IMR-90 (cell line): ENCODE measurements around the gene RNF32. TPM values are rescaled to one million over a fixed set of nuclear protein-coding genes. Genes with fewer than 3 reads are reported as not detected.

Source experiments
- ATAC-seq: fragments of 200-7000 bp; cut with Tn5 transposase; 2 replicates; pipeline ENCODE4 v1.9.1; 2020; ENCODE audit warnings: low read depth, mild to moderate bottlenecking, moderate library complexity
- BruUV-seq: library from RNA; stranded (reverse); fragments of 400-500 nt; replicated peaks from 2 replicates; lab custom pipeline; 2021; lab: Mats Ljungman, UMichigan
- CTCF ChIA-PET: fragments of 300-600 bp; formaldehyde crosslinking; extraction: SDS; loops from one replicate; lab custom pipeline; 2021; ENCODE audit warnings: antibody characterized with exemption; lab: Yijun Ruan, JAX
- POLR2A ChIA-PET: fragments of 300-600 bp; sonication (Branson Sonifier 250); formaldehyde crosslinking; loops from one replicate; lab custom pipeline; 2022; ENCODE audit warnings: antibody characterized with exemption; ENCODE audit not compliant: unreplicated experiment; lab: Charles Lee
- DNase-seq: peaks from one replicate; pipeline ENCODE4 v3.0.0; 2013
- H2AFZ ChIP-seq: replicated peaks from 2 replicates; pipeline ENCODE3; 2013; ENCODE audit warnings: low read length, mild to moderate bottlenecking; ENCODE audit not compliant: poor library complexity
- H2AK5ac ChIP-seq: 2 replicates; pipeline ENCODE4 v1.6.1; 2013; ENCODE audit warnings: low read depth, low read length, inconsistent platforms
- H2AK9ac ChIP-seq: replicated peaks from 2 replicates; pipeline ENCODE3; 2013; ENCODE audit warnings: mild to moderate bottlenecking, low read depth, low read length, moderate library complexity; ENCODE audit not compliant: poor library complexity
- H2BK120ac ChIP-seq: 2 replicates; pipeline ENCODE4 v1.6.1; 2013; ENCODE audit warnings: low read depth, low read length, inconsistent platforms
- H2BK15ac ChIP-seq: 3 replicates; pipeline ENCODE4 v1.6.1; 2013; ENCODE audit warnings: low read depth, low read length, inconsistent platforms
- H2BK20ac ChIP-seq: 2 replicates; pipeline ENCODE4 v1.6.1; 2013; ENCODE audit warnings: low read depth, mild to moderate bottlenecking, inconsistent platforms, low read length, moderate library complexity
- H2BK5ac ChIP-seq: 2 replicates; pipeline ENCODE4 v1.6.1; 2013; ENCODE audit warnings: mild to moderate bottlenecking, low read depth, low read length, inconsistent platforms; ENCODE audit not compliant: poor library complexity, severe bottlenecking
- H3K14ac ChIP-seq: replicated peaks from 2 replicates; pipeline ENCODE4 v1.6.1; 2013; ENCODE audit warnings: low read depth, low read length, inconsistent platforms
- H3K18ac ChIP-seq: 2 replicates; pipeline ENCODE4 v1.6.1; 2013; ENCODE audit warnings: low read depth, low read length, control low read depth
- H3K23ac ChIP-seq: 2 replicates; pipeline ENCODE4 v1.6.1; 2013; ENCODE audit warnings: low read depth, low read length, inconsistent platforms
- H3K27ac ChIP-seq: 2 replicates; pipeline ENCODE4 v1.5.1; 2013; ENCODE audit warnings: mild to moderate bottlenecking, control low read depth, low read length; ENCODE audit not compliant: insufficient read depth
- H3K27me3 ChIP-seq: 2 replicates; pipeline ENCODE4 v1.6.1; 2013; ENCODE audit warnings: low read length; ENCODE audit not compliant: control insufficient read depth, insufficient read depth
- H3K36me3 ChIP-seq: 2 replicates; pipeline ENCODE4 v1.6.1; 2013; ENCODE audit warnings: low read length, mixed read lengths; ENCODE audit not compliant: control insufficient read depth, insufficient read depth
- H3K4ac ChIP-seq: 2 replicates; pipeline ENCODE4 v1.6.1; 2013; ENCODE audit warnings: low read depth, low read length, inconsistent platforms
- H3K4me1 ChIP-seq: 2 replicates; pipeline ENCODE4 v1.6.1; 2013; ENCODE audit warnings: low read length, mixed read lengths; ENCODE audit not compliant: control insufficient read depth, insufficient read depth
- H3K4me2 ChIP-seq: 2 replicates; pipeline ENCODE4 v1.6.1; 2013; ENCODE audit warnings: low read depth, mild to moderate bottlenecking, control low read depth, low read length, moderate library complexity
- H3K4me3 ChIP-seq: 2 replicates; pipeline ENCODE4 v1.5.1; 2013; ENCODE audit warnings: low read depth, mild to moderate bottlenecking, control low read depth, low read length, moderate library complexity; ENCODE audit not compliant: insufficient read depth
- H3K56ac ChIP-seq: 2 replicates; pipeline ENCODE4 v1.6.1; 2013; ENCODE audit warnings: low read length, inconsistent platforms; ENCODE audit not compliant: insufficient read depth; ENCODE audit errors: extremely low read depth
- H3K79me1 ChIP-seq, 2 experiments: 2 replicates each; pipeline ENCODE4 v1.6.1; 2013; ENCODE audit warnings: low read length in 2 of 2, inconsistent platforms in 1 of 2, low read depth in 1 of 2
- H3K9ac ChIP-seq: 2 replicates; pipeline ENCODE4 v1.6.1; 2013; ENCODE audit warnings: low read depth, low read length, control low read depth
- H3K9me1 ChIP-seq: 2 replicates; pipeline ENCODE4 v1.6.1; 2013; ENCODE audit warnings: low read length, inconsistent platforms; ENCODE audit not compliant: insufficient read depth
- H3K9me3 ChIP-seq: 2 replicates; pipeline ENCODE4 v1.6.1; 2013; ENCODE audit warnings: low read length; ENCODE audit not compliant: control insufficient read depth, insufficient read depth
- H4K20me1 ChIP-seq: 2 replicates; pipeline ENCODE4 v1.6.1; 2013; ENCODE audit warnings: low read length, inconsistent platforms; ENCODE audit not compliant: insufficient read depth
- H4K5ac ChIP-seq: 2 replicates; pipeline ENCODE4 v1.6.1; 2013; ENCODE audit warnings: mild to moderate bottlenecking, low read depth, low read length, control low read depth
- H4K8ac ChIP-seq, 2 experiments: 2 replicates each; pipeline ENCODE4 v1.6.1; 2013; ENCODE audit warnings: low read depth in 2 of 2, low read length in 2 of 2, control low read depth in 1 of 2, inconsistent platforms in 1 of 2
- H4K91ac ChIP-seq: 2 replicates; pipeline ENCODE4 v1.6.1; 2013; ENCODE audit warnings: low read depth, low read length, inconsistent platforms; ENCODE audit not compliant: insufficient read depth
- MAFK ChIP-seq: IDR thresholded peaks from 2 replicates; pipeline ENCODE4 v1.6.1; 2012; ENCODE audit warnings: low read depth, low read length, improper control_type of control experiment
- SMC3 ChIP-seq: fragments of 150-350 bp; IDR thresholded peaks from 2 replicates; pipeline ENCODE4 v1.6.1; 2016; ENCODE audit warnings: low read depth, mild to moderate bottlenecking, antibody characterized with exemption, low read length, moderate library complexity
- WGBS, 2 experiments: methylation state at CpG; one replicate each; pipeline versions ENCODE4 v1.1.5 to v1.1.7; 2013; ENCODE audit warnings: missing lambda C conversion rate in 2 of 2; ENCODE audit not compliant: insufficient read length in 1 of 2; ENCODE audit errors: extremely low coverage in 2 of 2; 5-methylcytosine and 5-hydroxymethylcytosine counted together
- dilution Hi-C: fragments of 300-500 bp; cut with HindIII; formaldehyde crosslinking; loops from one replicate; pipeline ENCODE4 v1.14.3; 2018; ENCODE audit warnings: low sequenced_read_pairs; ENCODE audit not compliant: unreplicated experiment
- in situ Hi-C: fragments of 300-500 bp; cut with MboI; formaldehyde crosslinking; loops from 3 replicates; pipeline ENCODE4 v1.14.3; 2019; ENCODE audit warnings: low sequenced_read_pairs, inconsistent platforms, mixed read lengths
- intact Hi-C: fragments of 100-400 bp; cut with micrococcal nuclease; formaldehyde crosslinking; loops from 2 replicates; pipeline ENCODE4 v1.10.0; 2022
- polyA plus RNA-seq, 3 experiments: library from polyadenylated mRNA; depleted of rRNA; stranded (reverse); fragments of >200 nt; gene quantifications; 2 replicates each; pipeline ENCODE4 v1.2.3, GENCODE V29; 2012; ENCODE audit warnings: low replicate concordance in 1 of 3
- total RNA-seq: library from RNA; depleted of rRNA; stranded (reverse); fragments of >200 nt; gene quantifications from 2 replicates; pipeline ENCODE4 v1.2.3, GENCODE V29; 2012
- TF ChIP-seq, protein P1 (sequence below): fragments of 150-350 bp; IDR thresholded peaks from 2 replicates; pipeline ENCODE4 v1.6.1; 2017; ENCODE audit warnings: mild to moderate bottlenecking, antibody characterized with exemption, low read length, low read depth
- TF ChIP-seq, protein P2 (sequence below): conservative IDR thresholded peaks from 2 replicates; pipeline ENCODE4 v1.5.1; 2012; ENCODE audit warnings: mild to moderate bottlenecking, low read depth, low read length, improper control_type of control experiment

RNF32 gene
- total and polyA plus RNA-seq, 2 of the 4 experiments (the other 2 are of a cell fraction): 0.36 to 0.63 TPM

DNA sequence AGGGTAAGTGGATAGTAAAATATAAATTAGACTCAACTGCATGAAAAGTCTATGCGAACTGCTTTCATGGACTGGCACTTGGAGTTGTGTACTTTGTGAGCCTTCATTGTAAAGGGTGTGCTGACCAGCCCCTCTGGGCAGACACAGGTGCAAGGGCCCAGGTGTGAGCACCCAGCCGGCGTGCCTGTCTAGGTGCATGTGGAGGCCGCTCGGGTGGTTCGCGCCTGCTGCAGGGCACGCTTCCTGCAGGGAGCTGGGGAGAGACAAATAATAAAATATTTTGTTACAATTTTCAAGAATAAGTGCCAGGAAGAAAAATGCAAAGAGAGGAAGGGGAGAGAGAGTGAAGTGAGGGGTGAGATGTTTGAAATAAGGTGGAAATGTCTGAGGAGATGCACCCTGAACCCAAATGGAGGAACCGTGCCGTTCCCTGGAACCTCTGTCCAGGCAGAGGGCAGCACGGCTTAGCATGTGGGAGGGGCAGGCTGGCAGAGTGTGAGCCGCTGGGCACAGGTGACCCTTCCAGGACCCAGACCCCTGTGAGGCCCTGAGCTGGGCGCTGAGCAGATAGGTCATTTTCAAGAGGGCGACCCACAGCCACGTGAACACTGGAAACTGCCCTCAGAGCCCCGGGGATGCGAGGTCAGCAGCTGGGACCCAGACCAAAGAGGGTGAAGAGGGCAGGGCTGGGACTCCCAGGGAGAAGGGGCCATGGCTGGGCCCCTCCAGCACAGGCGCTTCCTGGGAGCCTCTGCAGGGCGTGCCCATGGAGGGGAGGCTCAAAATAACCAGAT lies 28.7 kb downstream of the RNF32 start (continued):
- TF ChIP-seq, protein P1, sequence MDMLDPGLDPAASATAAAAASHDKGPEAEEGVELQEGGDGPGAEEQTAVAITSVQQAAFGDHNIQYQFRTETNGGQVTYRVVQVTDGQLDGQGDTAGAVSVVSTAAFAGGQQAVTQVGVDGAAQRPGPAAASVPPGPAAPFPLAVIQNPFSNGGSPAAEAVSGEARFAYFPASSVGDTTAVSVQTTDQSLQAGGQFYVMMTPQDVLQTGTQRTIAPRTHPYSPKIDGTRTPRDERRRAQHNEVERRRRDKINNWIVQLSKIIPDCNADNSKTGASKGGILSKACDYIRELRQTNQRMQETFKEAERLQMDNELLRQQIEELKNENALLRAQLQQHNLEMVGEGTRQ: no peak

DNA sequence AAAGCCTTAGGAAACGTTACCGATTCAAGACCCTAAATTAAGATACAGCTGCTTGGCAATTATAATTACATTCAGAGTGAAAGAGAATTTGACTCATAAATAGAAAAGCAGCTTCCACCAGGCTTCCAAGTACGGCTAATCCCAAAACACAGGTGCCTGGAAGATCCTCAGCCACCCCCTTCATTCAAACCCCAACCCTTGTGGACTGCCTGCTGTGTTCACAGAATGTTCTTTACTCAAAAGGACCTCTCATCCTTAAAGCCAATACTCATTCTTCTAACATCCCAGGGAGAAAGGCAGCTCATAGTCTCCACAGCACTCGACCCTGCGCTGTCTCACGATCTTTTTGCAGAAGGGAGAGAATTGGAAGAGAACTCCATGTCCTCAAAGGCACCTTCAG lies 32.9 kb downstream of the RNF32 start:
- Histone ChIP-seq H3K18ac (no peak overlapping the region), H3K9me3 (no peaks in the 10 kb centered on the region), H3K14ac (no peak overlapping the region), H3K79me1 (no peaks in the 10 kb centered on the region), H4K91ac (no peak overlapping the region), H3K4ac (no peak overlapping the region), H4K20me1 (no peaks in the 10 kb centered on the region), H2BK20ac (no peak overlapping the region), H3K4me1 (no peaks in the 10 kb centered on the region), H3K9ac (no peak overlapping the region), H3K4me3 (no peak overlapping the region), H4K8ac (no peak overlapping the region), H2BK120ac (no peak overlapping the region), H2BK5ac (no peak overlapping the region), H3K56ac (no peak overlapping the region), H2AK5ac (no peak overlapping the region), H4K5ac (no peak overlapping the region), H3K9me1 (peaks cover 3% of the 10 kb centered on the region; the same call in 1 of the 2 replicates), H2BK15ac (no peak overlapping the region), H3K23ac (no peak overlapping the region), H3K4me2 (no peak overlapping the region), H3K36me3 (peaks cover 8% of the 10 kb centered on the region; the same call in 1 of the 2 replicates), H2AFZ (no peak overlapping the region), H2AK9ac (no peak overlapping the region), H3K27me3 (no peaks in the 10 kb centered on the region), H3K27ac (no peak overlapping the region)
- WGBS, 2 experiments: no CpG with 5 or more reads among the region's 6 CpGs
- no peak for ATAC-seq
- ChIA-PET CTCF (no interaction called here), POLR2A (no interaction called here)
- intact Hi-C loops (no loop called here), dilution Hi-C loops (no loop called here), in situ Hi-C loops (no loop called here)
- no peak for DNase-seq
- no TSS peak for BruUV-seq
- TF ChIP-seq, protein P2, sequence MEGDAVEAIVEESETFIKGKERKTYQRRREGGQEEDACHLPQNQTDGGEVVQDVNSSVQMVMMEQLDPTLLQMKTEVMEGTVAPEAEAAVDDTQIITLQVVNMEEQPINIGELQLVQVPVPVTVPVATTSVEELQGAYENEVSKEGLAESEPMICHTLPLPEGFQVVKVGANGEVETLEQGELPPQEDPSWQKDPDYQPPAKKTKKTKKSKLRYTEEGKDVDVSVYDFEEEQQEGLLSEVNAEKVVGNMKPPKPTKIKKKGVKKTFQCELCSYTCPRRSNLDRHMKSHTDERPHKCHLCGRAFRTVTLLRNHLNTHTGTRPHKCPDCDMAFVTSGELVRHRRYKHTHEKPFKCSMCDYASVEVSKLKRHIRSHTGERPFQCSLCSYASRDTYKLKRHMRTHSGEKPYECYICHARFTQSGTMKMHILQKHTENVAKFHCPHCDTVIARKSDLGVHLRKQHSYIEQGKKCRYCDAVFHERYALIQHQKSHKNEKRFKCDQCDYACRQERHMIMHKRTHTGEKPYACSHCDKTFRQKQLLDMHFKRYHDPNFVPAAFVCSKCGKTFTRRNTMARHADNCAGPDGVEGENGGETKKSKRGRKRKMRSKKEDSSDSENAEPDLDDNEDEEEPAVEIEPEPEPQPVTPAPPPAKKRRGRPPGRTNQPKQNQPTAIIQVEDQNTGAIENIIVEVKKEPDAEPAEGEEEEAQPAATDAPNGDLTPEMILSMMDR: no peak
- TF ChIP-seq MAFK: no peak
- no peak for TF ChIP-seq SMC3
